Measurements from ENCODE around the gene SOX12.
"Not testable (repeated sequence)": the region's sequence is repeated elsewhere in the genome, so short reads cannot be mapped to it uniquely, and the experiment has no call there.

SOX12 gene

DNA sequence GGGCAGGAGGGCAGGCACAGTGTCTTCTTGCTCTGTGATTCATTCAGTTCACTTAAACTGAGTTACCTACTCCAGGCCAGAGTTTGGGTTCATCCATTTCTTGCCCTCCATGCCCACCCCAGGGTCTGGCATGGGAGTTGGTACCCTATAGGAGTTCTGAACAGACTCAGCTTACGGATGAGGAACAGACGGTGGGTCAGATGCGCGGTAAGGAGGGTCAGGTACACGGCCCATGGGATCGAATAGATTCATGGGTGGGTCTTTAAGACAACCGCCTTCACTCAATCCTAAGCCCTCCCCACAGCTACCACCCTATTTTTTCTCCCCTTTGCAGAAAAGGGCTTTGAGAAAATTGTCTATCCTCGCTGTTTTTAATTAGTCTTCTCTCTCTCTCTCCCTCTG is 42.1 kb downstream of the SOX12 start:
- Histone ChIP-seq H3K9me3 (no peaks in the 10 kb centered on the region), H3K27me3 (no peaks in the 10 kb centered on the region), H3K4me2 (no peak overlapping the region), H4K20me1 (no peaks in the 10 kb centered on the region), H3K9ac (no peak overlapping the region), H3K27ac (no peak overlapping the region), H3K4me3 (no peak overlapping the region), H3K4me1 (peaks cover 28% of the 10 kb centered on the region), H3K36me3 (no peaks in the 10 kb centered on the region)
- no peak for TF ChIP-seq Cebpa-rat (IDR thresholded peaks at IDR 0.05)

DNA sequence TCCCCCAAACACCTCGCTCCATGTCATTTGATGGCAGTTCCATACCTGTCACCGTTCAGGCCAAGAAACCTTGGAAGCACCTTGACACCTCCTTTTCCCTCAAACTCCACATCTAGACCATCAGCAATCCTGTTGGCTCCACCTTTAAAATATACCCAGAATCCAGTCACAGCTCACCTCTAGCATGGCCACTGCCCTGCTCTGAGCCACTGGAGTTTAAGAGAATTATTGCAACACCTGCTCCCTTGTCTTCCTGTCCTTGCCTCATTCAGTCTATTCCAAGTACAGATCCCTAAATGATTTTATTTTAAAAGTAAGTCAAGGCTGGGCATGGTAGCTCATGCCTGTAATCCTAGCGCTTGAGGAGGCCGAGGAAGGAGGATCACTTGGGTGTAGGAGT is 43.6 kb downstream of the SOX12 start:
- Histone ChIP-seq H3K4me2 (no peak overlapping the region), H3K36me3 (no peaks in the 10 kb centered on the region), H3K4me3 (no peak overlapping the region), H3K27ac (no peak overlapping the region), H3K9ac (no peak overlapping the region), H4K20me1 (no peaks in the 10 kb centered on the region), H3K27me3 (no peaks in the 10 kb centered on the region), H3K9me3 (no peaks in the 10 kb centered on the region), H3K4me1 (peaks cover 29% of the 10 kb centered on the region)
- TF ChIP-seq Cebpa-rat (IDR thresholded peaks at IDR 0.05): no peak

DNA sequence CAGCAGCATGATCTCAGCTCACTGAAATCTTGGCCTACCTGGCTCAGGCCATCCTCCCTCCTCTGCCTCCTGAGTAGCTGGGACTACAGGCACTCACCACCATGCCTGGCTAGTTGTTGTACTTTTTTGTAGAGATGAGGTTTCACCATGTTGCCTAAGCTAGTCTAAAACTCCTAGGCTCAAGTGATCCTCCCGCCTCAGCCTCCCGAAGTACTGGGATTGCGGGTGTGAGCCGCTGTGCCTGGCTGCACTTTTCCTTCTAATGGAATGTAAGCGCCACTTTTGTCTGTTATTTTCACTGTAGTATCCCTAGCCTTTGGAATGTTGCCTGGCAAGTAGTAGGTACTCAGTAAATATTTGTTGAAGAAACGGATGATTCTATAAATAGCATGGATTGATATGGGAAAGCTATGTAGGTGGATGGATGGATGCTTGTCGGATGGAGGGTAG is 44.8 kb downstream of the SOX12 start:
- Histone ChIP-seq H3K9me3 (no peaks in the 10 kb centered on the region), H4K20me1 (no peaks in the 10 kb centered on the region), H3K9ac (no peak overlapping the region), H3K4me3 (no peak overlapping the region), H3K27ac (no peak overlapping the region), H3K4me2 (no peak overlapping the region), H3K27me3 (no peaks in the 10 kb centered on the region), H3K4me1 (peaks cover 29% of the 10 kb centered on the region), H3K36me3 (no peaks in the 10 kb centered on the region)
- no peak for TF ChIP-seq Cebpa-rat (IDR thresholded peaks at IDR 0.05)

DNA sequence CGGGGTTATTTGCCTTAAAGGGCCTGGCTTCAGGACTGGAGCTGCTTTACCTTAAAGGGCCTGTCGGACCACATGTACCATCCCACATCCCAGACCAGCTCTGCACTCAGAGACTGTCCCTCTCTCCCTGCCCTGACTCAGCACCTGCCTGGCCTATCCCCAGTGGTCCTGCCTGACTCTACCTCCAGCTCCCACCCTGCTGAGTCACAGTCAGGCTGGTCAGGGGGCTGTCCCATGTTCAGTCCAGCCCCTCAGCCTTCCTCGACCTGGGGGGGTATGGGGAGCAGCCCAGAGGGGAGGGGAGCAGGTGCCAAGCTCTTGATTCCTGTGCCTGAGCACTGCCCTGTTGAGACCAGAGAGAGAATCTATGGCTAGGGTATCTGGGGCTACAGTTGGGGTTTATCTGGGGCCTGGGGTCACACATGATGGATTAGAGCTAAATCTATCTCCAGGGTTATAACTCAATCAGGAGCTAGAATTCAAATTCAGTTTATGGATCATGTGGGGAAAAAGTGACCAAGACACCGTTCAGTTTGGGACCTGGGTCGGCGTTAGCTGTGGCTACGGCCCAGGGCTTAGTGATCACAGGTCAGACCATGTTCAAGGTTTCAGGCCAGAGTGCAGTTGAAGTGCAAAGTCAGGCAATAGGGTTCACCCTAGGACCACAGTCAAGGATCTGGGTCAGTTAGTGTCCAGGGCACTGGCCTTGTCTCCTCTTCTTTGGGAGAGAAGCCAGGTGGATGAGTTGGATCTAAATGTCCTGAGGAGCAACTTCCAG is 45.8 kb downstream of the SOX12 start:
- H3K27ac ChIP-seq: peak overlapping the region; percentile 74
- H3K27me3 ChIP-seq: no peaks in the 10 kb centered on the region
- H3K36me3 ChIP-seq: no peaks in the 10 kb centered on the region
- H3K9me3 ChIP-seq: no peaks in the 10 kb centered on the region
- peak overlapping the region; percentile 67 for H3K4me2 ChIP-seq
- no peak overlapping the region for H3K4me3 ChIP-seq
- TF ChIP-seq Cebpa-rat (IDR thresholded peaks at IDR 0.05): no peak
- no peaks in the 10 kb centered on the region for H4K20me1 ChIP-seq
- H3K9ac ChIP-seq: peak overlapping the region; percentile 49; the same call in 1 of the 2 replicates
- H3K4me1 ChIP-seq: peaks cover 29% of the 10 kb centered on the region

DNA sequence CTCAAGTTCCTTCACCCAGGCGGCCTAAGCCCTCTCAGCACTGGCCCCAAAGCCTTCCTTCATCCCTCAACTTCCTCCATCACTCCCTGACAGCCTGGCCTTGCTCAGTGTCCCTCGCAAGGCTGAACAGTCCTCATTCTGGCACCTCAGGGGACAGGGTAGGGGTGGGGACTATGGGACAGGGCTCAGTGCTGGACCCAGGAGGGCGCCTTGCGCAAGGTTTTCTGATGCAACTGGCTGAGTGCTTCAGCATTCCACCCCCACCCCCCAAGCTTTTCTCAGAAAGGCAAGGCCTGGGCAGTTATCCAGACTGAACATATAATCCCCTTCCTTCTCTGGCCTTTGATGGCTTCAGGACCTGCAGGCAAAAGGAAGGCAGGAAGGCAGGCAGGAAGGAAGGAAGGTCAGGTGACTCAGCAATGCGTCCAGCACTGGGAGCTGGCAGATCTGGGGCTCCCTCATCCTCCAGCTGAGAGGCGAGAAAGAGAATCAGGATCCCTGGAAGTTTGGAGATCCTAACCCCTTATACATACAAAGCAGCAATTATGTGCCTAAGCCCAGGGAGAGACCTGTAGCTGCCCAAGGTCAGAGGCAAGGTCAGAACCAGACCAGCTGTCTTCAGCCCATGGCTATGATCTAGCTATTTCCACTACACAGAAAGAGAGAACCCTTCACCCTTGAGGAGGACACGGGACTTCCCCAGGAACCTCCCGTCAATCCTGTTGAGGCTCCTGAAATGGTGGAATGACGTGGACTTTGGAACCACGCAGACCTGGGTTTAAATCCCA is 46.6 kb downstream of the SOX12 start:
- H4K20me1 ChIP-seq: no peaks in the 10 kb centered on the region
- H3K9ac ChIP-seq: peak overlapping the region; percentile 49; the same call in 1 of the 2 replicates
- peak; percentile 68; the same call in 1 of the 2 replicates for TF ChIP-seq Cebpa-rat (IDR thresholded peaks at IDR 0.05)
- peaks cover 29% of the 10 kb centered on the region for H3K4me1 ChIP-seq
- peak overlapping the region; percentile 67 for H3K4me2 ChIP-seq
- no peak overlapping the region for H3K4me3 ChIP-seq
- H3K27me3 ChIP-seq: no peaks in the 10 kb centered on the region
- no peaks in the 10 kb centered on the region for H3K9me3 ChIP-seq
- no peaks in the 10 kb centered on the region for H3K36me3 ChIP-seq
- H3K27ac ChIP-seq: peak overlapping the region; percentile 74

DNA sequence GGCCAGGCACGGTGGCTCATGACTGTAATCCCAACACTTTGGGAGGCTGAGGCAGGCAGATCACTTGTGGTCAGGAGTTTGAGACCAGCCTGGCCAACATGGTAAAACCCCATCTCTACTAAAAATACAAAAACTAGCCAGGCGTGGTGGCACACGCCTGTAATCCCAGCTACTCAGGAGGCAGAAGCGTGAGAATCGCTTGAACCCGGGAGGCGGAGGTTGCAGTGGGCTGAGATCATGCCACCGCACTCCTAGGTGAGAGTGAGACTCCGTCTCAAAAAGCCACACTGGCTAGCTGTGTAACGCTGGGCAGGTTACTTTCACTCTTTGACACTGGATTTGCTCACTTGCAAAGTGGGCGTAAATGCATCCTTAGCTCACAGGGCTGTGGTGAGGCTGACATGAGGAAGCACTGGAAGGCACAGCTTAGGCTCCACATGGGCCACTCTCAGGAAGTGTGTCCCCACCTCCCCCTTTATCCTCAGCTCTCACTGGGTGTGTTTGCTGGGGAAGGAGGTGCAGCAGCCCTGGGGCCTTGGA is 47.3 kb downstream of the SOX12 start:
- Histone ChIP-seq H3K4me1 (peaks cover 29% of the 10 kb centered on the region), H3K4me2 (peak overlapping the region; percentile 67), H3K27ac (peak overlapping the region; percentile 74)
- not testable (repeated sequence) for H3K36me3 ChIP-seq, H3K9ac ChIP-seq, H3K4me3 ChIP-seq, H3K9me3 ChIP-seq, H3K27me3 ChIP-seq, H4K20me1 ChIP-seq

DNA sequence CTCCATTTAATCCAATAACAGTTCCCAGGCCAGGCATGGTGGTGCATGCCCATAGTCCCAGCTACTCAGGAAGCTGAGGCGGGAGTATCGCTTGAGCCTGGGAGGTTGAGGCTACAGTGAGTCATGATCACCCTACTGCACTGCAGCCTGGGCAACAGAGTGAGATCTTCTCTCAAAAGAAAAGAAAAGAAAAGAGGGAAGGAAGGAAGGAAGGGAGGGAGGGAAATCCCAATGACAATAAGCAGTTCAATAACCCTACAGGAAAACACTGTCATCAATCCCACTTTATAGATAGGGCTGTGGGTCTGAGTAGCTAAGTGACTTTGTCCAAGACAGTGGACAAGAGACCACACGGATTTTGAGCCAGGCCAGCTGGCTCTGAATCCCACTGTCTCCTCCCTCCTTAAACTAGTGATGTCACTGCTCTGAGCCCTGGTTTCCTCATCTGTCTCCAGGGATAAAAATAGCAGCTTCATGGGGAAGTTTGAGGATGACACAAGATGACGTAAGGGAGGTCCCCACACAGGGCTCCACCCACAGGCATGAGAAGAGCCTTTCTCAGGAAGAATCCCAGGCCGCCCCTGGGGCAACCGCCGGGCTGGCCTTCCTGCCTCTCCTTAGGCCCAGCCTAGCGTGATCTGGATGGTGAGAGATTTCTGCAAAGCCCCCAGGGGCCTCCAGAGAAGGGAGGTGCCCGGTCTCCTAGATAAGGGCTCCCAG is 48.0 kb downstream of the SOX12 start:
- no peaks in the 10 kb centered on the region for H3K9me3 ChIP-seq
- no peak overlapping the region for H3K4me3 ChIP-seq
- TF ChIP-seq Cebpa-rat (IDR thresholded peaks at IDR 0.05): no peak
- no peak overlapping the region for H3K9ac ChIP-seq
- no peaks in the 10 kb centered on the region for H4K20me1 ChIP-seq
- no peaks in the 10 kb centered on the region for H3K27me3 ChIP-seq
- 0 out of 2 replicates have a peak overlapping the region, but pooled peaks have one; percentile 35 for H3K27ac ChIP-seq
- H3K4me1 ChIP-seq: peaks cover 29% of the 10 kb centered on the region
- no peaks in the 10 kb centered on the region for H3K36me3 ChIP-seq
- H3K4me2 ChIP-seq: peak overlapping the region; percentile 67

DNA sequence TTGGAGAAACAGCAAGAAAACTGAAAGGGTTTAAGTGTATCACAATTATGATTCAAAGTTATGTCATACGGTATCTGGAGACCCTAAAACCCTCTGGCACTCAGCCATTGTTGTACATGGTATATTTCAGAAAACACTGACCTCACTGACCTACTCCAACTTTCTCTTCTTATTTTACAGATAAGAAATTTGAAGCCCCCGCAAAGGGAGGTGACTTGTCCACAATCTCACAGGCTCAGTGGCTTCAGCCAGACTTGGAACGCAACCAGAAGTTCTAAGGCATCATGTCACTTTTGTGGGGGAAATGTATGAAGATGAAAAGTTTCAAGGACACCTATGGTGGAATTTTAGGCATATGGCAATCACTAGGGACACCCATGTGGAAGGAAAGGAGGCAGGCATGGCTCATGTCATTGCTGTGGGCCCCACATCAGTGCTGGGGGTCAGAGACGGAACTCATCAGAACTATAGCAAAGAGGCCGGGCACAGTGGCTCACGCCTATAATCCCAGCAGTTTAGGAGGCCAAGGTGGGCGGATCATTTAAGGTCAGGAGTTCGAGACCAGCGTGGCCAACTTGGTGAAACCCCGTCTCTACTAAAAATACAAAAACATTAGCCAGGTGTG is 50.0 kb downstream of the SOX12 start:
- Histone ChIP-seq H3K27me3 (no peaks in the 10 kb centered on the region), H3K9ac (no peak overlapping the region), H3K4me2 (no peak overlapping the region)

DNA sequence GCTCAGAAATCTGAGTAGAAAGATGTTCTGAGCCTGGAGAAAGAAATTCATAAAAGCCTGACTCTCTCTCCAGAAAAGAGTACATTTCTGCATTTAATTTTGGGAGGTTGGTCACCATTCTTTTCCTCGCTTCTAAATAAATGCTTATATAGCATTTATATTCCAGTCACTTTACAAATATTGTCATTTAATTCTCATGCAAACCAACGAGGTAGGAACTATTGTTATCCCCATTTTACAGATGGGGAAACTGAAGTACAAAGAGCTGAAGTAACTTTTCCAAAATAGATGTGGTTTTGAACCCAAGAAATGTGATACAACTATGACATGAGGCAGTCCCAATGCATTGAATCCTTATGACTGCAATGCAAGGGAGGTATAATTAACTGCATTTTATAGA is 50.7 kb downstream of the SOX12 start:
- H3K27ac ChIP-seq: no peak overlapping the region
- no peak overlapping the region for H3K4me2 ChIP-seq
- no peak for TF ChIP-seq Cebpa-rat (IDR thresholded peaks at IDR 0.05)
- H4K20me1 ChIP-seq: no peaks in the 10 kb centered on the region
- no peaks in the 10 kb centered on the region for H3K27me3 ChIP-seq
- no peak overlapping the region for H3K4me3 ChIP-seq
- H3K9ac ChIP-seq: no peak overlapping the region
- no peaks in the 10 kb centered on the region for H3K9me3 ChIP-seq
- peaks cover 33% of the 10 kb centered on the region for H3K4me1 ChIP-seq
- no peaks in the 10 kb centered on the region for H3K36me3 ChIP-seq

More for the DNA sequence above, 50.0 kb downstream of the SOX12 start:
- no peak overlapping the region for H3K4me3 ChIP-seq
- H3K4me1 ChIP-seq: peaks cover 35% of the 10 kb centered on the region
- no peaks in the 10 kb centered on the region for H4K20me1 ChIP-seq
- no peaks in the 10 kb centered on the region for H3K9me3 ChIP-seq
- TF ChIP-seq Cebpa-rat (IDR thresholded peaks at IDR 0.05): no peak
- no peaks in the 10 kb centered on the region for H3K36me3 ChIP-seq
- H3K27ac ChIP-seq: no peak overlapping the region
